Spinal cord (tissue), 10 donors: ENCODE measurements around the gene ZNF628. TPM values are rescaled to one million over a fixed set of nuclear protein-coding genes. Genes with fewer than 3 reads are reported as not detected.

Experiments used
- DNase-seq, 6 donors: peaks; one replicate each; pipeline versions ENCODE4 v3.0.0 to v3.0.0-alpha.2; 2013 to 2015; ENCODE audit warnings: low spot score in 6 of 6, low read depth in 4 of 6
- H3K27ac ChIP-seq: one replicate; pipeline ENCODE4 v1.5.1; 2013; ENCODE audit warnings: low read depth, low read length, control low read depth
- H3K27me3 ChIP-seq: one replicate; pipeline ENCODE4 v1.6.1; 2013; ENCODE audit warnings: low read length; ENCODE audit not compliant: control insufficient read depth, insufficient read depth
- H3K36me3 ChIP-seq: one replicate; pipeline ENCODE4 v1.6.1; 2013; ENCODE audit warnings: low read length; ENCODE audit not compliant: control insufficient read depth, insufficient read depth
- H3K4me1 ChIP-seq: one replicate; pipeline ENCODE4 v1.6.1; 2013; ENCODE audit warnings: low read length; ENCODE audit not compliant: control insufficient read depth, insufficient read depth
- H3K4me3 ChIP-seq: one replicate; pipeline ENCODE4 v1.5.1; 2013; ENCODE audit warnings: low read depth, low read length, control low read depth
- H3K9me3 ChIP-seq: one replicate; pipeline ENCODE4 v1.6.1; 2013; ENCODE audit warnings: low read length; ENCODE audit not compliant: control insufficient read depth, insufficient read depth
- WGBS: methylation state at CpG from one replicate; pipeline ENCODE4 v1.1.5; 2013; ENCODE audit warnings: missing lambda C conversion rate; ENCODE audit not compliant: insufficient coverage; 5-methylcytosine and 5-hydroxymethylcytosine counted together
- polyA plus RNA-seq, 2 donors: library from polyadenylated mRNA; unstranded; fragments of 120-200 nt; gene quantifications; one replicate each; pipeline ENCODE4 v1.2.1, GENCODE V29; 2013; ENCODE audit not compliant: insufficient read length in 2 of 2
- total RNA-seq, 2 donors: library from RNA; depleted of rRNA in 1 of 2; stranded (reverse); fragments of 120-200 nt in 1 of 2; fragments of >200 nt in 1 of 2; gene quantifications; one replicate each; pipeline versions ENCODE4 v1.2.3 to v1.2.4, GENCODE V29; 2013 to 2014
- donor health status: healthy.

Gene ZNF628
- total and polyA plus RNA-seq, 4 donors: 1.5 to 6.6 (median 3.7) TPM

GRCh38 chr19:55487924-55488687 lies 11.7 kb downstream of the ZNF628 start, which contains the start of gene SSC5D:
TSS of gene SSC5D (plus strand) at chr19:55488436. CDS start at chr19:55488590, 154 bp downstream.
- H3K27ac ChIP-seq: peak within 1 kb of the TSS; percentile 80
- no peaks in the 10 kb centered on the region for H3K9me3 ChIP-seq
- peaks cover 44% of the 10 kb centered on the region for H3K36me3 ChIP-seq
- WGBS: 11% methylated on average over 7 of the region's 21 CpGs
- H3K4me3 ChIP-seq: no peak within 1 kb of the TSS
- peaks cover under 1% of the 10 kb centered on the region for H3K27me3 ChIP-seq
- peak in 1 of 6 donors; percentile 6 for DNase-seq
- H3K4me1 ChIP-seq: peaks cover 56% of the 10 kb centered on the region

- DNase-seq: no peak
- Histone ChIP-seq H3K4me1 (peaks cover 54% of the 10 kb centered on the region), H3K27ac (no peak overlapping the region), H3K9me3 (no peaks in the 10 kb centered on the region), H3K36me3 (peaks cover 33% of the 10 kb centered on the region), H3K27me3 (peaks cover 4% of the 10 kb centered on the region), H3K4me3 (no peak overlapping the region)
- 40% methylated on average over 35 of the region's 36 CpGs for WGBS
Measured at GRCh38 chr19:55488986-55489710, 12.7 kb downstream of the ZNF628 start.

- no peak overlapping the region for H3K4me3 ChIP-seq
- H3K36me3 ChIP-seq: peaks cover 30% of the 10 kb centered on the region
- 61% methylated on average over 13 of the region's 21 CpGs for WGBS
- peaks cover 54% of the 10 kb centered on the region for H3K4me1 ChIP-seq
- H3K27ac ChIP-seq: no peak overlapping the region
- DNase-seq: no peak
- H3K9me3 ChIP-seq: no peaks in the 10 kb centered on the region
- H3K27me3 ChIP-seq: peaks cover 6% of the 10 kb centered on the region
Measured at GRCh38 chr19:55489711-55490477, 13.5 kb downstream of the ZNF628 start.

- Histone ChIP-seq H3K36me3 (peaks cover 28% of the 10 kb centered on the region), H3K27me3 (peaks cover 6% of the 10 kb centered on the region), H3K27ac (no peak overlapping the region), H3K4me3 (no peak overlapping the region), H3K4me1 (peaks cover 48% of the 10 kb centered on the region), H3K9me3 (no peaks in the 10 kb centered on the region)
- no peak for DNase-seq
- WGBS: 67% methylated on average over 45 of the region's 52 CpGs
Measured at GRCh38 chr19:55490478-55491432, 14.3 kb downstream of the ZNF628 start.

GRCh38 chr19:55491546-55492360 lies 15.3 kb downstream of the ZNF628 start:
- Histone ChIP-seq H3K9me3 (no peaks in the 10 kb centered on the region), H3K27me3 (peaks cover 6% of the 10 kb centered on the region), H3K27ac (no peak overlapping the region), H3K4me1 (peaks cover 40% of the 10 kb centered on the region), H3K4me3 (no peak overlapping the region), H3K36me3 (peaks cover 18% of the 10 kb centered on the region)
- 75% methylated on average over 21 of the region's 24 CpGs for WGBS
- DNase-seq: no peak

- 39% methylated on average over 7 of the region's 12 CpGs for whole genome bisulfite sequencing
- H3K27ac ChIP-seq: no peak overlapping the region
- no peaks in the 10 kb centered on the region for H3K9me3 ChIP-seq
- peak in 1 of 6 donors; percentile 5 for DNase-seq
- H3K4me3 ChIP-seq: no peak overlapping the region
- H3K4me1 ChIP-seq: peaks cover 33% of the 10 kb centered on the region
- H3K36me3 ChIP-seq: peaks cover 12% of the 10 kb centered on the region
- peaks cover 6% of the 10 kb centered on the region for H3K27me3 ChIP-seq
Measured at GRCh38 chr19:55492362-55492944, 16.0 kb downstream of the ZNF628 start.

GRCh38 chr19:55493052-55493644 lies 16.7 kb downstream of the ZNF628 start:
- H3K27me3 ChIP-seq: peaks cover 6% of the 10 kb centered on the region
- 67% methylated on average over 17 of the region's 18 CpGs for WGBS

GRCh38 chr19:55493645-55494171 lies 17.3 kb downstream of the ZNF628 start:
- Histone ChIP-seq H3K4me1 (peaks cover 22% of the 10 kb centered on the region), H3K36me3 (peaks cover 12% of the 10 kb centered on the region), H3K27ac (no peak overlapping the region), H3K27me3 (peaks cover 6% of the 10 kb centered on the region), H3K9me3 (no peaks in the 10 kb centered on the region), H3K4me3 (no peak overlapping the region)
- WGBS: 69% methylated on average over 5 of the region's 38 CpGs
- no peak for DNase-seq

More at GRCh38 chr19:55493052-55493644, 16.7 kb downstream of the ZNF628 start:
- no peak overlapping the region for H3K27ac ChIP-seq
- DNase-seq: no peak
- no peak overlapping the region for H3K4me3 ChIP-seq
- peaks cover 26% of the 10 kb centered on the region for H3K4me1 ChIP-seq
- H3K9me3 ChIP-seq: no peaks in the 10 kb centered on the region
- peaks cover 12% of the 10 kb centered on the region for H3K36me3 ChIP-seq
